ENCODE data around the gene DPP4. TPM values are rescaled to one million over a fixed set of nuclear protein-coding genes. Genes with fewer than 3 reads are reported as not detected.

The DPP4 gene
- total and polyA plus RNA-seq, 12 donors: 1.1 to 8.3 (median 4.1) TPM

DNA sequence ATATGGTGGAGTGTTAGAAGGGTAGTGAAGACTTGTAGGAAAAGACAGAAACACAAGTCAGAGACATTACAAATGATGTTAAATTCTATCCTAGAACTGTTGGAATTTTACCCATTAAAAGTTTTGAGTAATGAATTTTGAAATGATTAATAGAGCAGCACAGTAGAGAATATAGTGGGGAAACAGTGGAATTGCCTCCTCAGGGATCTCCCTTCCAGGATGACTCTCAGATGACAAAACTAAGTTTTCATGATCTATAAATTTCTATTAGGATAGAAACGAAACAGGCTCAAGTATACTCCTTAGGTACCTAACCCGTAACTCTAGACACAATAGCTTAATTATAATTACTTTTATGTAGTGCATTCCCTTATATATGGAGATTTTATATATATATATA lies 86.7 kb downstream of the DPP4 start:
- TF ChIP-seq, protein P1, sequence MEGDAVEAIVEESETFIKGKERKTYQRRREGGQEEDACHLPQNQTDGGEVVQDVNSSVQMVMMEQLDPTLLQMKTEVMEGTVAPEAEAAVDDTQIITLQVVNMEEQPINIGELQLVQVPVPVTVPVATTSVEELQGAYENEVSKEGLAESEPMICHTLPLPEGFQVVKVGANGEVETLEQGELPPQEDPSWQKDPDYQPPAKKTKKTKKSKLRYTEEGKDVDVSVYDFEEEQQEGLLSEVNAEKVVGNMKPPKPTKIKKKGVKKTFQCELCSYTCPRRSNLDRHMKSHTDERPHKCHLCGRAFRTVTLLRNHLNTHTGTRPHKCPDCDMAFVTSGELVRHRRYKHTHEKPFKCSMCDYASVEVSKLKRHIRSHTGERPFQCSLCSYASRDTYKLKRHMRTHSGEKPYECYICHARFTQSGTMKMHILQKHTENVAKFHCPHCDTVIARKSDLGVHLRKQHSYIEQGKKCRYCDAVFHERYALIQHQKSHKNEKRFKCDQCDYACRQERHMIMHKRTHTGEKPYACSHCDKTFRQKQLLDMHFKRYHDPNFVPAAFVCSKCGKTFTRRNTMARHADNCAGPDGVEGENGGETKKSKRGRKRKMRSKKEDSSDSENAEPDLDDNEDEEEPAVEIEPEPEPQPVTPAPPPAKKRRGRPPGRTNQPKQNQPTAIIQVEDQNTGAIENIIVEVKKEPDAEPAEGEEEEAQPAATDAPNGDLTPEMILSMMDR (IDR thresholded peaks at IDR 0.05): no peak
- H3K36me3 ChIP-seq: no peaks in the 10 kb centered on the region
- no peaks in the 10 kb centered on the region for H3K27me3 ChIP-seq
- intact Hi-C loops (cut with DNase I): no loop called here
- 91 to 94% methylated on average over 2 of the region's 2 CpGs for WGBS, 2 donors
- no peak for DNase-seq
- no peaks in the 10 kb centered on the region for H3K4me1 ChIP-seq
- no peaks in the 10 kb centered on the region for H3K9me3 ChIP-seq
- H3K27ac ChIP-seq: no peak overlapping the region
- no peak for ATAC-seq
- no peak overlapping the region for H3K4me3 ChIP-seq

DNA sequence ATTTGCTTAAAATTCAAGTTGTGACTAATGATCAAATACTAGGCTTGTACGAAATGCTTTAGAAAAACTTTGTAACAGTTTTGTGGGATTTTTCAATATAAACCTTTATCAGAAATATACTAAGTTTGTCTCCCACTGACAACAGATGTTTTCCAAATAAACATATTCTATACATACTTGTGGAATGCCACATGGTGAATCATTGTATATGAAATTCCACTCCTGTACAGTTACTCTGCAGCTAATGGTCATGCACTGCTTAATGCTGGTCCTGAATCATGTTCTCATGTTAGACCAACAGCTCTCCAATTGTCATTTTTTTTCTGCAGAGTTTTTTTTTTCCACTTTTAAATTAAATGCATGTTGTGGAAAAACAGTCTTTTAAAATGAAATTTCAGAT lies 90.1 kb downstream of the DPP4 start:
- WGBS, 2 donors: 92 to 94% methylated on average over 1 of the region's 1 CpG
- Histone ChIP-seq H3K4me1 (peaks cover 0 to 6% (median 0%) of the 10 kb centered on the region in 9 donors), H3K36me3 (no peaks in the 10 kb centered on the region), H3K27me3 (peaks cover 0 to 8% (median 0%) of the 10 kb centered on the region in 7 donors), H3K27ac (no peak overlapping the region), H3K9me3 (no peaks in the 10 kb centered on the region), H3K4me3 (no peak overlapping the region)
- DNase-seq (no peak), ATAC-seq (no peak)
- intact Hi-C loops (cut with DNase I): no loop called here
- TF ChIP-seq, protein P1 (IDR thresholded peaks at IDR 0.05): no peak

DNA sequence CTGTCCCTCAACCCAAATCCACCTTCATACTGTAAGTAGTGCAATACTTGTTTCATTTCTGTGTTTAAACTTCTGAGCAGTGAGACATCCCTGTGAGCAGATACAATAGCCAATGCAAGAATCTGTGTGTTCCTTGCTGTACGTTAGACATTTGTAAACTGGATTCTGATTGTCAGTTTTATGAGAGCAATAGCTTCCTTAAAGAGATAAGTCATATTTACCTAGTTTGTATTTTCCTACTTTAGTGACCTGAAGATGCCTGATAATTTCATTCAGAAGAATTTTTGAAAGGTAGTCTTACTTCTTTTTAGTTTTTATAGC lies 90.7 kb downstream of the DPP4 start:
- Histone ChIP-seq H3K27ac (no peak overlapping the region), H3K9me3 (no peaks in the 10 kb centered on the region), H3K4me3 (no peak overlapping the region), H3K36me3 (no peaks in the 10 kb centered on the region), H3K4me1 (peaks cover 0 to 6% (median 0%) of the 10 kb centered on the region in 9 donors), H3K27me3 (peaks cover 0 to 11% (median 0%) of the 10 kb centered on the region in 7 donors)
- no peak for ATAC-seq
- DNase-seq: no peak
- WGBS, 2 donors: 39 to 59% methylated on average over 1 of the region's 1 CpG
- TF ChIP-seq, protein P1 (IDR thresholded peaks at IDR 0.05): no peak
- intact Hi-C loops (cut with DNase I): no loop called here

DNA sequence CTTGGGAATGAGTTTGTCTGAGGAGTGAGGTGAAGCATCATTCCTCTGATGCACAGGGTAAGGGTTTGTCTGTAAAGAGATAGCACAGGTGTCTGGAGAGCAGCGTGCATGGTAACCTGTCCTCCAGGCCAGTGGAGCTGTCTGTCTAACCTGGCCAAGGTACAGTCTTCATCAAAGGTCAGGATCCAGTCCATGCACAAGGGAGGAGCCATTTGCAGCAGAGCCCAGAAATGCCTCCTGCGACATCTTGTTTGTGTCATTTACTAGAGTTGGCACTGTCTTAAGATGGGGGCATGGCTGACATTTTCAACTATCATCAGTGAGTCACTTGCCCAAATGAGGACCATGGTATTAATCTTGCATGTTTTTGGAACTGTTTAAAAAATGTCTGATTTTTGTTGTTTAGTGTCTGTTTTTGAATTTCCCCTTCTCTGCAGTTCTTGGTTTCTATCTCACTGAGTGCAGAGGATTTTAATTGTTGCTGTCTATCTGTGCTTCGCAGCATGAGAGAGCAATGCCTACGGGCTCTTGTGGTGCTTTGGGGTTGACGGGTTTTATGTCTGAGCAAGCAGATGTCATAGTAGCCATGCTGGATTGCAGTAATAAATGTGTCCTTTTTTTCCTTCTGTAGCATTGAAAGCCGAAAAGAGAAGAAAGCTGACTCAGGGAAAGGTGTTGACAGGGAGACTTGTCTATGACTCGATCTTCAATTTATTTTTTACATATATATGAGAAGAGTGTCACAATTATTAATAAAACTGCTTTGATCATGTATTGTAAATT lies 91.3 kb downstream of the DPP4 start:
- H3K27me3 ChIP-seq: peaks cover 0 to 14% (median 0%) of the 10 kb centered on the region in 7 donors
- H3K4me3 ChIP-seq: no peak overlapping the region
- ATAC-seq: no peak
- WGBS, 2 donors: 78 to 84% methylated on average over 7 of the region's 7 CpGs
- H3K27ac ChIP-seq: no peak overlapping the region
- no peaks in the 10 kb centered on the region for H3K9me3 ChIP-seq
- intact Hi-C loops (cut with DNase I): no loop called here
- no peaks in the 10 kb centered on the region for H3K36me3 ChIP-seq
- peaks cover 0 to 6% (median 0%) of the 10 kb centered on the region in 9 donors for H3K4me1 ChIP-seq
- DNase-seq: no peak
- TF ChIP-seq, protein P1 (IDR thresholded peaks at IDR 0.05): no peak
